WTC11 (cell line): Measurements from ENCODE around the gene CYBA. TPM values are rescaled to one million over a fixed set of nuclear protein-coding genes. Genes with fewer than 3 reads are reported as not detected.
A peak's percentile ranks its signal among the peaks of the same experiment; 100 is the strongest.

Experiments
- ATAC-seq: fragments of 200-7000 bp; cut with Tn5 transposase; 2 replicates; pipeline ENCODE4 v1.10.0; 2021; ENCODE audit warnings: mild to moderate bottlenecking, moderate library complexity
- CTCF ChIA-PET: fragments of 300-600 bp; sonication (Branson Sonifier 250); formaldehyde crosslinking; loops from one replicate; lab custom pipeline; 2021; ENCODE audit warnings: antibody characterized with exemption; lab: Charles Lee
- POLR2A ChIA-PET: fragments of 350-600 bp; sonication (Branson Sonifier 250); formaldehyde crosslinking; loops from one replicate; lab custom pipeline; 2021; ENCODE audit warnings: antibody characterized with exemption; lab: Charles Lee
- DNase-seq: peaks from one replicate; pipeline ENCODE4 v3.0.0; 2021; ENCODE audit warnings: low spot score
- H3K27ac Mint-ChIP-seq: 2 replicates; pipeline ENCODE4 v1.8.0; 2021; ENCODE audit warnings: mixed read lengths
- H3K27me3 Mint-ChIP-seq: 2 replicates; pipeline ENCODE4 v1.8.0; 2021; ENCODE audit warnings: low read depth, mild to moderate bottlenecking, moderate library complexity, mixed read lengths
- H3K36me3 Mint-ChIP-seq: 2 replicates; pipeline ENCODE4 v1.8.0; 2021; ENCODE audit warnings: mixed read lengths
- H3K4me1 Mint-ChIP-seq: 2 replicates; pipeline ENCODE4 v1.8.0; 2022; ENCODE audit warnings: mixed read lengths
- H3K4me3 Mint-ChIP-seq: 2 replicates; pipeline ENCODE4 v1.8.0; 2021; ENCODE audit warnings: mild to moderate bottlenecking, moderate library complexity, mixed read lengths
- H3K9me3 Mint-ChIP-seq: 2 replicates; pipeline ENCODE4 v1.8.0; 2021; ENCODE audit warnings: mixed read lengths
- AR ChIP-seq: fragments of 250-450 bp; sonication (Bioruptor Pico); IDR thresholded peaks from 2 replicates; pipeline ENCODE4 v1.9.0; 2021; ENCODE audit warnings: mild to moderate bottlenecking
- ATF3 ChIP-seq: sonication (generic); formaldehyde crosslinking; conservative IDR thresholded peaks from 2 replicates; pipeline ENCODE4 v1.8.1; 2022; ENCODE audit warnings: mild to moderate bottlenecking, missing genetic modification reagents
- ATF6 ChIP-seq: sonication (generic); formaldehyde crosslinking; IDR thresholded peaks from 2 replicates; pipeline ENCODE4 v1.8.1; 2023; ENCODE audit warnings: mild to moderate bottlenecking, missing genetic modification reagents
- CBFB ChIP-seq: sonication (generic); formaldehyde crosslinking; IDR thresholded peaks from 2 replicates; pipeline ENCODE4 v1.8.1; 2022; ENCODE audit warnings: mild to moderate bottlenecking, low read depth, missing genetic modification reagents
- E2F4 ChIP-seq: sonication (generic); formaldehyde crosslinking; IDR thresholded peaks from 2 replicates; pipeline ENCODE4 v1.8.1; 2022; ENCODE audit warnings: low read depth, mild to moderate bottlenecking, moderate library complexity, missing genetic modification reagents, borderline replicate concordance
- FOXJ3 ChIP-seq: sonication (generic); formaldehyde crosslinking; IDR thresholded peaks from 2 replicates; pipeline ENCODE4 v1.9.0; 2021; ENCODE audit warnings: missing genetic modification reagents, mild to moderate bottlenecking, borderline replicate concordance
- JUN ChIP-seq: sonication (generic); formaldehyde crosslinking; IDR thresholded peaks from 2 replicates; pipeline ENCODE4 v1.8.0; 2023; ENCODE audit warnings: mild to moderate bottlenecking, missing genetic modification reagents
- NFE2L1 ChIP-seq: sonication (generic); formaldehyde crosslinking; IDR thresholded peaks from 2 replicates; pipeline ENCODE4 v1.8.1; 2023; ENCODE audit warnings: missing genetic modification reagents
- NFYB ChIP-seq: sonication (generic); formaldehyde crosslinking; conservative IDR thresholded peaks from 2 replicates; pipeline ENCODE4 v1.8.0; 2022; ENCODE audit warnings: low read depth, missing genetic modification reagents
- NR2C2 ChIP-seq: sonication (generic); formaldehyde crosslinking; IDR thresholded peaks from 2 replicates; pipeline ENCODE4 v1.8.0; 2022; ENCODE audit warnings: mild to moderate bottlenecking, missing genetic modification reagents
- RORB ChIP-seq: fragments of 250-450 bp; sonication (Bioruptor Pico); IDR thresholded peaks from 2 replicates; pipeline ENCODE4 v1.9.0; 2021; ENCODE audit warnings: mild to moderate bottlenecking
- SMAD4 ChIP-seq: sonication (generic); formaldehyde crosslinking; IDR thresholded peaks from 2 replicates; pipeline ENCODE4 v1.8.0; 2022; ENCODE audit warnings: mild to moderate bottlenecking, missing genetic modification reagents
- ZBTB21 ChIP-seq: sonication (generic); formaldehyde crosslinking; IDR thresholded peaks from 2 replicates; pipeline ENCODE4 v1.8.1; 2023; ENCODE audit warnings: mild to moderate bottlenecking, missing genetic modification reagents, borderline replicate concordance
- ZMAT4 ChIP-seq: fragments of 250-450 bp; sonication (Bioruptor Pico); IDR thresholded peaks from 2 replicates; pipeline ENCODE4 v1.9.0; 2021; ENCODE audit warnings: mild to moderate bottlenecking
- ZNF138 ChIP-seq: sonication (generic); formaldehyde crosslinking; conservative IDR thresholded peaks from 2 replicates; pipeline ENCODE4 v1.8.1; 2022; ENCODE audit warnings: mild to moderate bottlenecking, moderate library complexity, missing genetic modification reagents
- ZNF219 ChIP-seq: sonication (generic); formaldehyde crosslinking; IDR thresholded peaks from 2 replicates; pipeline ENCODE4 v1.8.0; 2023; ENCODE audit warnings: missing genetic modification reagents, mild to moderate bottlenecking, borderline replicate concordance
- ZNF396 ChIP-seq: fragments of 250-450 bp; sonication (Bioruptor Pico); IDR thresholded peaks from 2 replicates; pipeline ENCODE4 v1.8.0; 2021; ENCODE audit warnings: mild to moderate bottlenecking, moderate library complexity, borderline replicate concordance
- ZNF423 ChIP-seq: fragments of 250-450 bp; sonication (Bioruptor Pico); IDR thresholded peaks from 2 replicates; pipeline ENCODE4 v2.1.2; 2022; ENCODE audit warnings: mild to moderate bottlenecking, moderate library complexity
- ZNF425 ChIP-seq: fragments of 250-450 bp; sonication (Bioruptor Pico); conservative IDR thresholded peaks from 2 replicates; pipeline ENCODE4 v1.9.0; 2021; ENCODE audit warnings: mild to moderate bottlenecking
- ZNF532 ChIP-seq: fragments of 250-450 bp; sonication (Bioruptor Pico); IDR thresholded peaks from 2 replicates; pipeline ENCODE4 v1.9.0; 2021; ENCODE audit warnings: mild to moderate bottlenecking, borderline replicate concordance
- total RNA-seq: library from RNA; stranded (reverse); gene quantifications from 3 replicates; pipeline ENCODE4 v1.2.3, GENCODE V29; 2021

CYBA gene
- total RNA-seq, 1 experiment from 2014 or later: 169 TPM

GRCh38 chr16:88650749-88651275, at the start of gene CYBA (continued):
- no peak for TF ChIP-seq ATF6
- no peak for TF ChIP-seq FOXJ3 (CRISPR knock-in tag)
- no peak for TF ChIP-seq RORB (CRISPR knock-in tag)
- TF ChIP-seq SMAD4 (CRISPR knock-in tag): no peak
- TF ChIP-seq ZNF532 (CRISPR knock-in tag): no peak
- TF ChIP-seq ZNF138 (CRISPR knock-in tag): no peak
- no peak for TF ChIP-seq NFE2L1 (CRISPR knock-in tag)
- 0 out of 2 replicates have a peak, but pooled peaks have one; percentile 38 for TF ChIP-seq ZNF219 (CRISPR knock-in tag)
- TF ChIP-seq CBFB: no peak
- no peak for TF ChIP-seq JUN (CRISPR knock-in tag)
- TF ChIP-seq NR2C2 (CRISPR knock-in tag): no peak

GRCh38 chr16:88700322-88700635, 49.4 kb upstream of the CYBA start:
- peaks cover 3% of the 10 kb centered on the region; the same call in 1 of the 2 replicates for H3K36me3 Mint-ChIP-seq
- ChIA-PET CTCF (interaction anchor here (1.1 to 1.9 kb wide), 2 partner anchors 28 to 37 kb away, joined by 4 to 10 read pairs; no protein-coding TSS in a partner anchor), POLR2A (no interaction called here)
- H3K27ac Mint-ChIP-seq: no peak overlapping the region
- ATAC-seq (no peak), DNase-seq (no peak)
- H3K9me3 Mint-ChIP-seq: no peaks in the 10 kb centered on the region
- no peaks in the 10 kb centered on the region for H3K27me3 Mint-ChIP-seq
- peaks cover 8% of the 10 kb centered on the region for H3K4me1 Mint-ChIP-seq
- no peak overlapping the region for H3K4me3 Mint-ChIP-seq
- no peak for TF ChIP-seq ZNF396
- TF ChIP-seq AR: no peak
- no peak for TF ChIP-seq ATF3
- TF ChIP-seq ZNF423 (CRISPR knock-in tag): no peak
- no peak for TF ChIP-seq ZNF425
- no peak for TF ChIP-seq E2F4 (CRISPR knock-in tag)
- no peak for TF ChIP-seq ZBTB21
- no peak for TF ChIP-seq NFYB
- no peak for TF ChIP-seq ZMAT4 (CRISPR knock-in tag)
